GM12865 (cell line): ENCODE measurements around the gene NRP2.

Source experiments
- DNase-seq: peaks from one replicate; pipeline ENCODE4 v3.0.0; 2010; ENCODE audit warnings: low read depth
- H3K4me3 ChIP-seq: 2 replicates; pipeline ENCODE4 v1.5.1; 2011; ENCODE audit warnings: mild to moderate bottlenecking, low read depth, low read length, control low read depth
- TF ChIP-seq, protein P1 (sequence below): IDR thresholded peaks from 2 replicates; pipeline ENCODE4 v1.5.1; 2011; ENCODE audit warnings: low read length, control low read depth, low read depth, inconsistent platforms; ENCODE audit not compliant: insufficient read depth; ENCODE audit errors: missing control alignments

NRP2 gene

DNA sequence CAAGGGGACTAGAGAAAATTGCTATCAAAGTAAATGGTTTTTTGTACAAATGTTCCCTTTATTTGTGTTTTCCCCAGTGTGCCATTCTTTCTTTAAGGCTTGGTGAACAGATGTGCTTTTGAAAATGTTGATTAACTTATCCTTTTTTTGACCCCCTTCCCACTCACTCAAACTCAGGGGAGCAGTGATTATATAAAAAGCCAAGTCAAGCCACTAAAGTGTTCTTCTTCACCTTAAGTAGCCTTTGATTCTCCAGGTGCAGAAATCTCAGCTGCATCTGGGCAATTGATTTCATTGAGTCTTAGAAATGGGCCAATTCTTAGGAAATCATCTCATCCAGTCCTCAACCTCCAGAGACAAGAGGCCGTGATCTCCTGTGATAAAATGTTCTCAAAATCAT is 107.6 kb downstream of the NRP2 start:
- TF ChIP-seq, protein P1, sequence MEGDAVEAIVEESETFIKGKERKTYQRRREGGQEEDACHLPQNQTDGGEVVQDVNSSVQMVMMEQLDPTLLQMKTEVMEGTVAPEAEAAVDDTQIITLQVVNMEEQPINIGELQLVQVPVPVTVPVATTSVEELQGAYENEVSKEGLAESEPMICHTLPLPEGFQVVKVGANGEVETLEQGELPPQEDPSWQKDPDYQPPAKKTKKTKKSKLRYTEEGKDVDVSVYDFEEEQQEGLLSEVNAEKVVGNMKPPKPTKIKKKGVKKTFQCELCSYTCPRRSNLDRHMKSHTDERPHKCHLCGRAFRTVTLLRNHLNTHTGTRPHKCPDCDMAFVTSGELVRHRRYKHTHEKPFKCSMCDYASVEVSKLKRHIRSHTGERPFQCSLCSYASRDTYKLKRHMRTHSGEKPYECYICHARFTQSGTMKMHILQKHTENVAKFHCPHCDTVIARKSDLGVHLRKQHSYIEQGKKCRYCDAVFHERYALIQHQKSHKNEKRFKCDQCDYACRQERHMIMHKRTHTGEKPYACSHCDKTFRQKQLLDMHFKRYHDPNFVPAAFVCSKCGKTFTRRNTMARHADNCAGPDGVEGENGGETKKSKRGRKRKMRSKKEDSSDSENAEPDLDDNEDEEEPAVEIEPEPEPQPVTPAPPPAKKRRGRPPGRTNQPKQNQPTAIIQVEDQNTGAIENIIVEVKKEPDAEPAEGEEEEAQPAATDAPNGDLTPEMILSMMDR, result no peak
- no peak for DNase-seq
- H3K4me3 ChIP-seq, result no peak overlapping the region

DNA sequence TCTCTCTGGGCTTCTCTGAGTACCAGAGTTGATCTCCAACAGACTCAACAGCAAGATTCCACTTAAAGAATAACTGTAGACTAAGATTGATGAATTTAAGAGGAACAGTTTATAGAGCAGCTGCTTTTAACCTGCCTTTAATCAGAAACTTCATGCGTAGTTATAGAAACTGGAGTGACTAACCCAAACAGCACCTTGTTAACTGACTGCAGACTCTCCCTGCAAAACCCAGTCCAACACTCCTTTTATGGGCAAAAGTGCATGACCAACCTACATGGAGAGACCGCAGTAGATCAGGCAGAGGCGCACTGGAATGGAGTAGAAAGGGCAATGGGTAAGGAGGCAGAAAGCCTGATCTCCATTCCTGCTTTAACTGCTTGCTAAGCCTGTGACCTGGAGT is 110.6 kb downstream of the NRP2 start:
- no peak for DNase-seq
- no peak overlapping the region for H3K4me3 ChIP-seq
- TF ChIP-seq, protein P1, result no peak

- TF ChIP-seq, protein P1, result no peak
- no peak for DNase-seq
- H3K4me3 ChIP-seq, result no peak overlapping the region
These were observed 114.6 kb downstream of the NRP2 start for GRCh38 chr2:205796805-205797313.

- no peak for DNase-seq
- H3K4me3 ChIP-seq, result no peak overlapping the region
- TF ChIP-seq, protein P1, result no peak
These were observed 115.6 kb downstream of the NRP2 start for GRCh38 chr2:205797866-205798265.

- DNase-seq, result no peak
- TF ChIP-seq, protein P1, result no peak
- H3K4me3 ChIP-seq, result no peak overlapping the region
These were observed 117.9 kb downstream of the NRP2 start for GRCh38 chr2:205800224-205800623.

GRCh38 chr2:205800773-205801172 is 118.5 kb downstream of the NRP2 start:
- H3K4me3 ChIP-seq, result no peak overlapping the region
- no peak for DNase-seq
- TF ChIP-seq, protein P1, result no peak

- TF ChIP-seq, protein P1, result no peak
- H3K4me3 ChIP-seq, result no peak overlapping the region
- no peak for DNase-seq
These were observed 119.8 kb downstream of the NRP2 start for GRCh38 chr2:205802065-205802464.
